Neutrophil (primary cell): Measurements from ENCODE around the gene ZNF407.
A peak's percentile ranks its signal among the peaks of the same experiment; 100 is the strongest.

ENCODE experiments used
- H3K27ac ChIP-seq: fragments of 200-600 bp; sonication (generic); 2 replicates; pipeline ENCODE4 v1.5.1; 2016; ENCODE audit warnings: mild to moderate bottlenecking, moderate library complexity
- H3K27me3 ChIP-seq: fragments of 200-600 bp; sonication (generic); 2 replicates; pipeline ENCODE4 v1.6.0; 2016; ENCODE audit warnings: mild to moderate bottlenecking
- H3K36me3 ChIP-seq: fragments of 200-600 bp; sonication (generic); 2 replicates; pipeline ENCODE4 v1.5.1; 2017
- H3K4me1 ChIP-seq, 2 experiments: fragments of 200-600 bp in 1 of 2; sonication (generic) in 1 of 2; 1 replicate in 1 of 2; 2 replicates in 1 of 2; pipeline versions ENCODE4 v1.5.1 to v1.6.1; 2013 to 2016; ENCODE audit warnings: low read depth in 1 of 2, low read length in 1 of 2, mild to moderate bottlenecking in 1 of 2, moderate library complexity in 1 of 2; ENCODE audit not compliant: control insufficient read depth in 1 of 2, insufficient read depth in 1 of 2
- H3K4me3 ChIP-seq, 2 experiments: fragments of 200-600 bp in 1 of 2; sonication (generic) in 1 of 2; 1 replicate in 1 of 2; 2 replicates in 1 of 2; pipeline ENCODE4 v1.5.1; 2013 to 2016; ENCODE audit warnings: low read depth in 1 of 2, low read length in 1 of 2, mild to moderate bottlenecking in 1 of 2, moderate library complexity in 1 of 2
- H3K9me3 ChIP-seq: fragments of 200-600 bp; sonication (generic); 2 replicates; pipeline ENCODE4 v1.5.1; 2016
- CTCF ChIP-seq: fragments of 200-600 bp; sonication (generic); IDR thresholded peaks from 2 replicates; pipeline ENCODE4 v1.5.1; 2016; ENCODE audit warnings: antibody characterized with exemption

ZNF407 gene

GRCh38 chr18:74597034-74597661 is 522 bp upstream of the ZNF407 start:
- Histone ChIP-seq H3K4me3 (peak overlapping the region; percentile 85 to 86), H3K27ac (peak overlapping the region; percentile 97), H3K4me1 (peaks cover 60 to 65% of the 10 kb centered on the region in 2 experiments), H3K27me3 (no peaks in the 10 kb centered on the region), H3K36me3 (peaks cover 8% of the 10 kb centered on the region), H3K9me3 (no peaks in the 10 kb centered on the region)
- no peak for TF ChIP-seq CTCF

DNA sequence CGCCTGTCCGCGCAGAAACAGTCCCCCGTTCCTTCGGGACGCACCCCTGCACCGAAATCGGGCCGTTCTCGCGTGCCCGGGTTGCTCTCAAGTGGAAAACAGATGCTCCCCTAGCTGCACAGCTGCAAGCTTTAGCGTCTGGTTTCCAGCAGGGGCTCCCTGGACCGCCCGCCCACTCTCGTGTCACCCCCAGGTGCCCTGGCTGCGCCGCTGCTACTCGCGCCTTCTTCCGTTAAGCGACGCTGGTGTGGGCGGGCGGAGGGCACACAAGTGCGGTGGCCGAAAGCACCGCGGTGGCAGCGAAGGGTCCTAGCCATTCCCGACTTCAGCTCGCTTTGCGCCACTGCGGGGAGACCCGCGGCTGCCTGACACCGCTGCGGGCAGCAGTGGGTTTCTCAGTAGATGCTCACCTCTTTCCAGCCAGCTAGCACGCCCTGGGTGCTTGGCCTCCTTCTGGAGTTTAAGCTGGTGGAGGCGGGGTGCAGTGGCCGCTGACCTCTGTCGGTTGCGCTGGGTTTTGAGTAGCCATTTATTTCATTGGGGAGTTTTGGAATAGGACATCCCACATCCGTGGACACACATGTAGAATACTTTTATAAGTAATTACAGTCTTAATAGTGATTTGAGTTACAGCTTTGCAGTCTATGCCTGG is 806 bp downstream of the ZNF407 start:
- Histone ChIP-seq H3K4me1 (peaks cover 47 to 51% of the 10 kb centered on the region in 2 experiments), H3K9me3 (no peaks in the 10 kb centered on the region), H3K4me3 (peak overlapping the region; percentile 85 to 86), H3K27ac (peak overlapping the region; percentile 97), H3K36me3 (peaks cover 2% of the 10 kb centered on the region), H3K27me3 (no peaks in the 10 kb centered on the region)
- no peak for TF ChIP-seq CTCF

DNA sequence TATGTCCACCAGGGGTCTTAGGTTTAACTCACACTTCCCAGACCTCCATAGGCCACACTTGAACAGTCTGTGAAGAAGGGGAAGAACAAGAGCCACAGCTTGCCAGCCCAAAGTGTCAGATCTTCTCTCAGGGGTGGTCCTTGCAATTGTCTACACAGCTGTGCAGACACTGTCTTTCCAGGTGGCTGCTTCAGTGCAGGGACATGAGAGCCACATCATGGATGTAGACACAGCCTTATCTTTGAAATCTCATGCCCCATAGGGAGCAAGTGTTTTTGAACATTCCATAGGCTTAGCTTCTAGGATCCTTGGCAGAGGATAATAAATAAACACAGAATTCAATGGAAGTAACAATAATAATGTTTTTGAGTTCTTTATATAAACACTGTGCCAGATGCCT is 6.7 kb downstream of the ZNF407 start:
- TF ChIP-seq CTCF = no peak
- Histone ChIP-seq H3K27ac (no peak overlapping the region), H3K36me3 (no peaks in the 10 kb centered on the region), H3K9me3 (no peaks in the 10 kb centered on the region), H3K27me3 (no peaks in the 10 kb centered on the region), H3K4me3 (no peak overlapping the region), H3K4me1 (peaks cover 3 to 5% of the 10 kb centered on the region in 2 experiments)

- TF ChIP-seq CTCF = no peak
- Histone ChIP-seq H3K27me3 (no peaks in the 10 kb centered on the region), H3K36me3 (no peaks in the 10 kb centered on the region), H3K27ac (no peak overlapping the region), H3K4me3 (no peak overlapping the region), H3K4me1 (peaks cover 7 to 8% of the 10 kb centered on the region in 2 experiments), H3K9me3 (no peaks in the 10 kb centered on the region)
Measured at GRCh38 chr18:74604774-74605173, 7.1 kb downstream of the ZNF407 start.

GRCh38 chr18:74608681-74609080 is 11.0 kb downstream of the ZNF407 start:
- Histone ChIP-seq H3K27me3 (no peaks in the 10 kb centered on the region), H3K4me3 (no peak overlapping the region), H3K9me3 (no peaks in the 10 kb centered on the region), H3K36me3 (no peaks in the 10 kb centered on the region), H3K4me1 (peaks cover 14 to 17% of the 10 kb centered on the region in 2 experiments), H3K27ac (no peak overlapping the region)
- TF ChIP-seq CTCF = no peak
